Large intestine (tissue), 3 donors: ENCODE results near the gene CPN2. TPM values are rescaled to one million over a fixed set of nuclear protein-coding genes. Genes with fewer than 3 reads are reported as not detected.

Source experiments
- DNase-seq, 2 donors: peaks; one replicate each; pipeline versions ENCODE4 v3.0.0 to v3.0.0-alpha.2; 2013
- H3K27ac ChIP-seq: one replicate; pipeline ENCODE4 v1.5.1; 2013; ENCODE audit warnings: low read length
- H3K27me3 ChIP-seq: 2 replicates; pipeline ENCODE4 v1.6.1; 2013; ENCODE audit warnings: low read length; ENCODE audit not compliant: control insufficient read depth, insufficient read depth
- H3K36me3 ChIP-seq: 2 replicates; pipeline ENCODE4 v1.6.1; 2013; ENCODE audit warnings: low read length; ENCODE audit not compliant: control insufficient read depth, insufficient read depth
- H3K4me1 ChIP-seq: one replicate; pipeline ENCODE4 v1.6.1; 2013; ENCODE audit warnings: low read length; ENCODE audit not compliant: control insufficient read depth, insufficient read depth
- H3K4me3 ChIP-seq: one replicate; pipeline ENCODE4 v1.5.1; 2013; ENCODE audit warnings: low read length
- H3K9me3 ChIP-seq: one replicate; pipeline ENCODE4 v1.6.1; 2013; ENCODE audit warnings: mild to moderate bottlenecking, low read depth, low read length, moderate library complexity; ENCODE audit not compliant: control insufficient read depth
- WGBS: methylation state at CpG from one replicate; pipeline ENCODE4 v1.1.5; 2013; ENCODE audit warnings: low lambda C conversion rate; ENCODE audit not compliant: insufficient coverage; 5-methylcytosine and 5-hydroxymethylcytosine counted together
- polyA plus RNA-seq: library from polyadenylated mRNA; unstranded; fragments of 120-200 nt; gene quantifications from one replicate; pipeline ENCODE4 v1.2.1, GENCODE V29; 2013

CPN2 gene
- polyA plus RNA-seq, 1 donor = 0.09 TPM

DNA sequence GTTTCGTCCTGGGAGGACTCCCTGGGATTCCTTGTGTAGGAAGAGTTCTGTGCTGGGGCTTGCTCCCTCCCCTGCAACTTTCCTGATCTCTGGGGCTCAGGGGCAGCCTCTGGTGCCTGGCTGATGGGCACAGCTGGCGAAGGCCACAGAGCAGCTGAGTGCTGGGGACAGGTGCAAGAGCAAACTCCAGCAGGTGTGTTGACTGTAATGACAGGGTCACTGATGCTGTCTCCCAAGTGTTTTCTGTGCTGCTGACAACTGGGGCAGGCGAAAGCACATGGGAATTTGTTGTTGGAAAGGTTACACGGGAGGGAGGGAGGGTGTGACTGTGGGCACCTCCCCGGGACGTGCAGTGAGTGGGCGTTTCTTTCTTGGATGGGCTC lies 21.6 kb downstream of the CPN2 start:
- Histone ChIP-seq H3K27ac (no peak overlapping the region), H3K4me1 (peaks cover 8% of the 10 kb centered on the region), H3K36me3 (no peaks in the 10 kb centered on the region), H3K27me3 (peaks cover 3% of the 10 kb centered on the region), H3K9me3 (peaks cover 23% of the 10 kb centered on the region), H3K4me3 (no peak overlapping the region)
- WGBS = no CpG with 5 or more reads among the region's 7 CpGs
- DNase-seq = no peak

- 100% methylated on average over 1 of the region's 14 CpGs for WGBS
- H3K27ac ChIP-seq = no peak overlapping the region
- H3K4me1 ChIP-seq = peaks cover 12% of the 10 kb centered on the region
- DNase-seq = no peak
- peaks cover 3% of the 10 kb centered on the region for H3K27me3 ChIP-seq
- no peak overlapping the region for H3K4me3 ChIP-seq
- no peaks in the 10 kb centered on the region for H3K36me3 ChIP-seq
- peaks cover 24% of the 10 kb centered on the region for H3K9me3 ChIP-seq
Observed at GRCh38 chr3:194328942-194329582, 22.1 kb downstream of the CPN2 start.

DNA sequence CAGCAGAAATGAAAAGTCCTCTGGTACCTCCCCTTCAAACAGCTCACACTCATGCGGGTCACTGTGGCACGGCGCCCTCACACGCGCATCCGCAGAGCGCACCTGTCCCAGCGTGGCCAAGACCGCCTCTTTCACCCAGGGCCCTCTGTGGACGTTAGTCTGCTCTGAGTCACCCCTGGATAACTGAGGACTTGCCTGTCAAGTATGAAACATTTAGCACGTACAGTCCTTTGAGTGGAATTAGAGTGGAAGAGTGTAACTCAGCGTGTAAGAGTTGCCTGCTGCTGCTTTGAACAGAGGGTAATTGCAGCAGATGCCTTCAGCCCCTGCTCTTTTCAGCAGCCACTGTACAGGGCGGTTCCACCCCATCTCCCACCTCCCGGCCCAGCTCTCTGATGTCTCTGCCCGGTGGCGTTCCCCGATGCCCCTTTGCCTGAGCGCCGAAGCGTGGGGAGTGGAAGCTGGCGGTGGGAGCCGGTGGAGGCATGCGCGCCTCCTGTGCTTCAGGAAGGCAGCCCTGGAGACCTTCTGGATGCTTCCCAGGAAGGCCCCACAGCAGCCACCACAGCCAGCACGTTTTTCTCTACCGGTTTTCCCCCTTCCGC lies 23.0 kb downstream of the CPN2 start:
- Histone ChIP-seq H3K4me1 (peaks cover 16% of the 10 kb centered on the region), H3K27ac (no peak overlapping the region), H3K4me3 (no peak overlapping the region), H3K36me3 (no peaks in the 10 kb centered on the region), H3K27me3 (peaks cover 3% of the 10 kb centered on the region), H3K9me3 (peaks cover 24% of the 10 kb centered on the region)
- no peak for DNase-seq
- WGBS = 60% methylated on average over 1 of the region's 27 CpGs

DNA sequence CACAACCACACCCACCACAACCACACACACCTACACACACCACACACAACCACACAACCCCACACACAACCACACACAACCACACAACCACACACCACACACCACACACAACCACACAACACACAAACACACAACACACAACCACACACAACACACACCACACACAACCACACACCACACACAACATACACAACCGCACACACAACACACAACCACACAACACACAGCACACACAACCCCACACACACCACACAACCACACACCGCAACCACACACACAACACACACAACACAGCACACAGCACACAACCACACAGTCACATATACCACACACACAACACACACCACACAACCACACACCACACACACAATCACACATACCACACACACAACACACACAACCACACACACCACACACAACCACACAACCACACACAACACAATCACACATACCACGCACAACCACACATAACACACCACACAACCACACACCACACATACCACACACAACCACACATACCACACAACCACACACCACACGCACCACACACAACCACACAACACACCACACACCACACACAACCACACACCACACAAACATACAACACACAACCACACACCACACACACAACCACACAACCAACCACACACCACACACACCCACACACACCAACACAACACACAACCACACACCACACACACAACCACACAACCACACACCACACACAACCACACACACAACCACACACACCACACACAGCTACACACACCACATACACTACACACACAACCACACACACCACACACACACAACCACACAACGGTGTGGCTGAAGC lies 23.7 kb downstream of the CPN2 start:
- Histone ChIP-seq H3K27ac (no peak overlapping the region), H3K9me3 (peaks cover 24% of the 10 kb centered on the region), H3K4me3 (no peak overlapping the region), H3K36me3 (no peaks in the 10 kb centered on the region), H3K4me1 (peaks cover 14% of the 10 kb centered on the region), H3K27me3 (no peaks in the 10 kb centered on the region)
- no CpG with 5 or more reads among the region's 5 CpGs for WGBS
- no peak for DNase-seq

GRCh38 chr3:194326968-194327217 lies 24.2 kb downstream of the CPN2 start:
- Histone ChIP-seq H3K4me1 (peaks cover 18% of the 10 kb centered on the region), H3K9me3 (peaks cover 24% of the 10 kb centered on the region), H3K36me3 (no peaks in the 10 kb centered on the region), H3K27ac (no peak overlapping the region), H3K4me3 (no peak overlapping the region), H3K27me3 (no peaks in the 10 kb centered on the region)
- DNase-seq = no peak
- WGBS = no CpG with 5 or more reads among the region's 2 CpGs

DNA sequence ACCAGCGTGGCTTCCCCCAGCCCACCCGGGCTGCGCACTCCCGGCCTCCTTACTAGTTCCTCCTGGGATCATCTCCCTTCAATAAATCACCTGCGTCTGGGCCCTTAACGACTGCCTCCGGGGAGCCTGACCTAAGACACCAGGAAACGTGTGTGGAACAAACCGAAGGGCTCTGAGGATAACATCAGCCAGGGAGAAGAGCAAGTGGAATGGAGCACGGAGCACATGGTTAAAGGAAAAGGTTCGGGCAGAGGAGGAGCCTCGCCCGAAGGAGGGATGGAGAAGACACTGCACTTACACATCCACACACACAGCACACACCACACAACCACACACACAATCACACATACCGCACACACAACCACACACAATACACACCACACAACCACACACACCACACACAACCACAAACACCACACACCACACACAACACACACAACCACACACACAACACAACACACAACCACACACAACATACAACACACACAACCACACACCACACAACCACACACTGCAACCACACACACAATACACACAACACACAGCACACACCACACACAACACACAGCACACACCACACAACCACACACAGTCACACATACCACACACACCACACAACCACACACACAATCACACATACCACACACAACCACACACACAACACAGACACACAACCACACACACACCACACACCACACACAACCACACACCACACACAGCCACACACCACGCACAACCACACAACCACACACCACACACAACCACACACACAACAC lies 24.7 kb downstream of the CPN2 start:
- Histone ChIP-seq H3K27me3 (no peaks in the 10 kb centered on the region), H3K4me1 (peaks cover 23% of the 10 kb centered on the region), H3K36me3 (no peaks in the 10 kb centered on the region), H3K27ac (no peak overlapping the region), H3K4me3 (no peak overlapping the region), H3K9me3 (peaks cover 24% of the 10 kb centered on the region)
- DNase-seq = no peak
- no CpG with 5 or more reads among the region's 15 CpGs for WGBS

DNA sequence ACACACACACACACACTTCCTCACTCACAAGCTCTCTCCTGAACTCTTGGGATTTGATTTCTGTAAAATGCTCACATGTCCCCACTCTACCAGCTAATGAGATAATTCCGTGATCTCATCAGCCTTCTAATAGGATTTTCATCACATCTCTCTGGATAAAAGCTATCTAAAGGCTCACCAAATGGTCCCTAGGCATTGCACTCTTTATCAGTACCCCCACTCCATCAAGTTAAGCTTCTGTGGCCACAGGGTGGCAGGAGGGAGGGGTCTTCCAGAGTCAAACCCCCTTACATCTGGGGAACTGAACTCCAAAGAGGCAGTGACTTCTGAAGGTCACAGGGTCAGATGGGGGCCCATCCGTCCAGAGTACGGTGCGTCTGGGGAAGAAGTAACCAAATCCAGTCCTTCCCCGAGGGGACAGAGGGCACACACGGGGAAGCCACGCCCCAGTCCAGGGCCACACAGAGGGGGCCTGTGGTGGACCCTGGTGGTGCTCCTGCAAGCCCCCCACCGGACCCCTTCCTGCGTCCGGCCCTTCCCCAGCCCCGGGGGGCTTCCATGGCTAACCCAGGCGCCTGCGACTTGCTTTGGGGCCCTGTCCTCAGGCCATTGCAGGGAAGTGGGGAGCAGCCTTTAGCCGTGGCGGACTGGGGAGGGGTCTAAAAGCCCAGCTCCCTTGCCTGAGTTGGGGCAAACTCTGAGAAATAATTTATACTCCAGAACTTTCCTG lies 25.5 kb downstream of the CPN2 start:
- H3K27me3 ChIP-seq = no peaks in the 10 kb centered on the region
- no CpG with 5 or more reads among the region's 15 CpGs for WGBS
- H3K27ac ChIP-seq = no peak overlapping the region
- H3K4me1 ChIP-seq = peaks cover 30% of the 10 kb centered on the region
- peaks cover 24% of the 10 kb centered on the region for H3K9me3 ChIP-seq
- no peak for DNase-seq
- no peaks in the 10 kb centered on the region for H3K36me3 ChIP-seq
- H3K4me3 ChIP-seq = no peak overlapping the region

- no peak overlapping the region for H3K27ac ChIP-seq
- WGBS = no CpG with 5 or more reads among the region's 3 CpGs
Observed at GRCh38 chr3:194324823-194325327, 26.3 kb downstream of the CPN2 start.

DNA sequence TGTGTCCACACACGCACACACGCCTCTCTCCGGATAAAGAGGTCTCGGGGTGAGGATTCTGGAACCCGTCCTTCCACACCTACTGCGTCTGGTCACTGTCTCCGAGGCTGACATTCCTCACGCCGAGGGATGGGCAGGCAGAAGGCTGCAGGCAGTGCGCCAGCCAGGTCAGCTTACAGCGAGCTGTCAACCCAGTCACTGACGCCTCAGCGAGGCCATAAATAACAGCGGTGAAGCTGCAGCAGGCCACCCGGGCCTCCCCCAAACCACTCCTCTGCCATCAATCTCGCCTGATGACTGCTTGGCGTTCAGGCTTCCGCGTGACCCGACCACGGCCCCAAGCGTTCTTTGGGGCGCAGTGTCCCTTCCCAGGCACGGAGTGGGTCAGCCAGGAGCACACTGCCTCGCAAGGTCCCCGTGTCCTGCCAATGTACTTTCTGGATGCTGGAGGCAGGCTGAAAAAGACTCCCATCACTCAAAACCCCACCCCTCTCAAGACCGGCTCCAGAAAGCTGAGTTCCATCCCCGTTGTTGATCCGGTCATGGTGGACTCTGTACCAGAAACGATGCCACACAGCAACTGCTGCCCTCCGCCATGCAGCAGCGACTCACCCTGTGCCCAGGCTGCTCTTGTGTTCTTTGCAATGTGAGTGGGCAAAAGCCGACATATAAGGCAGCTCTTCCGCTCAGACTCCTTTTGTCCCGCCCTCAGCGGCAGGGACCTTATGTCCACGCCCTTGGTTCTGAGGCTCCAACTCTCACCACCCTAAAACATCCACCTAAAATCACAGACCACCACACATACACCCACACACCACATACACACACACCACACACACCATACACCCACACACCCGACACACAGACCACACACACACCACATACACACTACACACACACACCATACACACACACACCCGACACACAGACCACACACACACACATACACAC lies 27.1 kb downstream of the CPN2 start:
- WGBS = 13% methylated on average over 3 of the region's 39 CpGs
- H3K9me3 ChIP-seq = peaks cover 24% of the 10 kb centered on the region
- peaks cover 39% of the 10 kb centered on the region for H3K4me1 ChIP-seq
- no peaks in the 10 kb centered on the region for H3K27me3 ChIP-seq
- peak; percentile 76 to 87 for DNase-seq
- no peaks in the 10 kb centered on the region for H3K36me3 ChIP-seq
- peak overlapping the region; percentile 17 for H3K27ac ChIP-seq
- H3K4me3 ChIP-seq = peak overlapping the region; percentile 25

More at GRCh38 chr3:194324823-194325327, 26.3 kb downstream of the CPN2 start:
- Histone ChIP-seq H3K4me1 (peaks cover 37% of the 10 kb centered on the region), H3K27me3 (no peaks in the 10 kb centered on the region), H3K4me3 (no peak overlapping the region), H3K9me3 (peaks cover 24% of the 10 kb centered on the region), H3K36me3 (no peaks in the 10 kb centered on the region)
- no peak for DNase-seq
